ENCODE measurements around the gene UBE2U.

The UBE2U gene

GRCh38 chr1:64229307-64229706, 25.9 kb downstream of the UBE2U start (continued):
- TF ChIP-seq ZNF280C (tag by site-specific recombination; IDR thresholded peaks at IDR 0.05): no peak
- TF ChIP-seq ZNF571 (tag by site-specific recombination; IDR thresholded peaks at IDR 0.05): no peak
- TF ChIP-seq PATZ1 (tag by site-specific recombination; IDR thresholded peaks at IDR 0.05): peak; percentile 47
- TF ChIP-seq ZNF626 (tag by site-specific recombination; IDR thresholded peaks at IDR 0.05): no peak
- no peak for TF ChIP-seq ZNF704 (tag by site-specific recombination; IDR thresholded peaks at IDR 0.05)
- TF ChIP-seq HOXD13 (CRISPR knock-in tag; IDR thresholded peaks at IDR 0.05; ENCODE audit: borderline replicate concordance): no peak
- TF ChIP-seq ZNF513 (tag by site-specific recombination; IDR thresholded peaks at IDR 0.05): 0 out of 2 replicates have a peak, but pooled peaks have one; percentile 9
- TF ChIP-seq ZNF354C (tag by site-specific recombination; IDR thresholded peaks at IDR 0.05; ENCODE audit: borderline replicate concordance, low read depth): no peak
- no peak for TF ChIP-seq ZNF121 (tag by site-specific recombination; IDR thresholded peaks at IDR 0.05)
- no peak for TF ChIP-seq ZBTB49 (tag by site-specific recombination; IDR thresholded peaks at IDR 0.05; ENCODE audit: low read depth)
- peak; percentile 64; the same call in 1 of the 2 replicates for TF ChIP-seq ZNF610 (tag by site-specific recombination; IDR thresholded peaks at IDR 0.05; ENCODE audit: borderline replicate concordance)
- TF ChIP-seq BCL11B (tag by site-specific recombination; IDR thresholded peaks at IDR 0.05; ENCODE audit: low read depth): peak; percentile 79; the same call in 1 of the 2 replicates
- TF ChIP-seq ZBTB8A (tag by site-specific recombination; IDR thresholded peaks at IDR 0.05): no peak; the same call in 1 of the 2 replicates
- no peak for TF ChIP-seq ZNF658 (tag by site-specific recombination; IDR thresholded peaks at IDR 0.05)
- TF ChIP-seq ZFP41 (tag by site-specific recombination; IDR thresholded peaks at IDR 0.05; ENCODE audit: borderline replicate concordance): no peak
- TF ChIP-seq MYNN (tag by site-specific recombination; IDR thresholded peaks at IDR 0.05; ENCODE audit: borderline replicate concordance): no peak
- 0 out of 2 replicates have a peak, but pooled peaks have one; percentile 32 for TF ChIP-seq MZF1 (tag by site-specific recombination; IDR thresholded peaks at IDR 0.05; ENCODE audit: borderline replicate concordance)
- TF ChIP-seq ZBTB1 (tag by site-specific recombination; IDR thresholded peaks at IDR 0.05): no peak
- no peak for TF ChIP-seq KLF16 (tag by site-specific recombination; IDR thresholded peaks at IDR 0.05)
- no peak for TF ChIP-seq ZNF114 (tag by site-specific recombination; IDR thresholded peaks at IDR 0.05)
- TF ChIP-seq ZNF155 (tag by site-specific recombination; IDR thresholded peaks at IDR 0.05): no peak
- TF ChIP-seq ZSCAN18 (tag by site-specific recombination; IDR thresholded peaks at IDR 0.05): no peak
- no peak for TF ChIP-seq YY1 (tag by site-specific recombination; IDR thresholded peaks at IDR 0.05)
- peak; percentile 88; the same call in 1 of the 2 replicates for TF ChIP-seq TSHZ1 (tag by site-specific recombination; IDR thresholded peaks at IDR 0.05; ENCODE audit: borderline replicate concordance)
- TF ChIP-seq GLIS2 (tag by site-specific recombination; IDR thresholded peaks at IDR 0.05): no peak
- TF ChIP-seq ZNF837 (tag by site-specific recombination; IDR thresholded peaks at IDR 0.05): no peak
